HG02884 (cell line): Measurements from ENCODE around the gene CEP170B.
"Not testable (repeated sequence)": the region's sequence is repeated elsewhere in the genome, so short reads cannot be mapped to it uniquely, and the experiment has no call there.

Experiments
- ATAC-seq: cut with Tn5 transposase; IDR thresholded peaks from one replicate; pipeline ENCODE4 v1.9.1; 2021; ENCODE audit warnings: mild to moderate bottlenecking, moderate library complexity; ENCODE audit not compliant: unreplicated experiment

The CEP170B gene

DNA sequence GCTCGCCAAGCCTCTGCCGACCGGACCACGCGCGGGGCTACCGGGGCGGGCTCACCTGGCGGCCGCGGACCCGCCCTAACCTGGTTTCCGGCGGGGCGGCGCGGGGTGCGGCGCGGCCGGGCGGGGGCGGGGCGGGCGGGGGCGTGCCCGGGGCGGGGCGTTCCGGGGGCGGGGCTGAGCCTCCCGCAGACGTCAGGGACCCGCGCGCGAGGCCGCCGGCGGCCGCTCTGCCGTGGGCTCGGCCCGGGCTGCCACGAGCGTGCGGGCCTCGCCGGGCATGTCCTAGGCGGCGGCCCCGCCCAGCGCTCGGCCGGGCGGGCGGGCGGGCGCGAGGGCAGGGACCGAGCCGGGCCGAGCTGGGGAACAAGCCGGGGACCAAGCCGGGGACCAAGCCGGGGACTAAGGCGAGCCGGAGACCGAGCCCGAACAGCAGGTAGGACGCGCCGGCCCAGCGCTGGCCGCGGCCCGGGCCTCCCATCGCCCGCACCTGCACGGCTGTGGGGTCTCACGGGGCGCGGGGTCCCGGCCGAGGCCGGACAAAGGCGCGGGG lies at the start of gene CEP170B:
TSS of gene CEP170B (plus strand) at position 188 of the 550 bp plus-strand sequence. CDS start 3,183 bp downstream, outside the sequence.
- no peak for ATAC-seq

DNA sequence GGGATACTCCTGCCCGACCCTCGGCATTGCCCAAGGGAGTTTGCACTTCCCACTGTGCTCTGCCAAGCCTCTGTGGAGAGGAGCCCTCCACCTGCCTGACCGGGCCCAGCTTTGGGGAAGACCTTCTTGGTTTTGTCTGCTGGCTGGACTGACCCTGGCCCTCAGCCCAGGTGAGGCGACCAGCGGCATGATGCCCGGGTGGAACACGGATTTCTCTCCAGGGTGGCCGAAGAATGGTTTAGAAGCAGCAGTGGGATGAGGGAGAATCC lies 48.5 kb upstream of the CEP170B start:
- ATAC-seq = no peak

DNA sequence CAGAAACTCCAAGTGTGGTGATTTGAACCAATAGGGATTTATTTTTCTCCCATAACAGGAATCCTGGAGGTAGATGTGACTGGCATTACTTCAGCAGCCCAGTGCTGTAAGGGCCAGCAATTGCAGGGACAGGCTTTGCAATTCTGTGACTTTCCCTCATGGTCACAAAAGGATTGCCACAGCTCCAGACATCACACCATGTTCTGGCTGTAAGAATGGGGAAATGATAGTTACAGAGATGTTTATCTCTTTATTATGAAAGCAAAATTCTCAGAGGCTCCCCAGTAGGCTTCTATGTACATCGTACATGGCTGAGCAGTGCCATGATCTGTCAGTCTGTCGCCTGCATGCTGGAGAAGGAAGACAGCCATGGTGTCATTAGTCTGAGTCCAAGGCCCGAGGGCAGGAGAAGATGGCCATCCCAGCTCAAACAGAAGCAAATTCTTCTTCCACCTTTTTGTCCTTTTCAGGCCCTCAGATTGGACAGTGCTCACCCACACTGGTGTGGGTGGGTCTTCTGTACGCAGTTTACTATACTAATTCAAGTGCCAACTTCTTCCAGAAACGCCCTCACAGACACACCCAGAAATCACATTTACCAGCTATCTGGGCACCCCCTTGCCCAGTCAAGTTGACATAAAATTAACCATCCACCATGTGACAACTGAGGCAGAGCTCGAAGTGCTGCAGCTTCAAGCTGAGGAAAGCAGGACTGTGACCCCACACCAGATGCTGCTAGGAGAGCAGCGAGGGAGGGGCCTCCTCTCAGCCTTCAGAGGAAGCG lies 46.9 kb upstream of the CEP170B start:
- ATAC-seq = no peak

DNA sequence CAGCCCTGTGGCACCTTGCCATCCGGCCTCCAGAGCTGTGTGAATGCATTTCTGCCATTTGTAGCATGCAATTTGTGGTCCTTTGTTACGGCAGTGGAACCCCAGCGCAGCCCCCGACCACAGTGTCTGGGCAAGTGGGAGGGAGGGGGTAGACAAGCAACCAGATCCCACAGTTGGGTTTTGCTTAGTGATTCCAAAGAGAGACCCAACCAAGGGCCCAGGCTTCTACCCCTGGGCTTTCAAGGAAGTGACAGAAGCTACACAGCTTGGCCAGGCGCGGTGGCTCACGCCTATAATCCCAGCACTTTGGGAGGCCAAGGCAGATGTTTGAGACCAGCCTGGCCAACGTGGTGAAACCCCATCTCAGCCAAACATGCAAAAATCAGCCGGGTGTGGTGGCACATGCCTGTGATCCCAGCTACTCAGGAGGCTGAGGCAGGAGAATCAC lies 46.3 kb upstream of the CEP170B start:
- ATAC-seq = no peak

DNA sequence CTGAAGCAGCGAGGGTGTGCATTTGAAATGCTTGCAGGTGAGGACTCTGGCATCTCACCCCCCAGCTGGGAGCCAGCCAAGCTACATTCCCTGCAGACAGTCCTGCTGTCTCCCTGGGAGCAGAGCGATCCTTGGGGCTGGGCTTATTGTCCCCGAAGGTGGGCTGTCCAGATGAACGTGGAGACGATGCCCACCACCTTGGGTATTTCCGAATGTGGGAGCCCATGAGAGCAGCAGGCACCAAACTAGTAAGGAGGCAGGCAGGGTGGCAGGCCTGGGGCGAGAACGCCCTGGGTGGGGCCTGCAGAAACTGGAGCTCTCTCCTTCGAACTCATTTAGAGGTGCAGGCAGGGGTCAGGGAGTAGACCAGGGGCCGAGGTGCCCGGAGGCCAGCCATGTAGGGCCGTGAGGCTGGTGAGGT lies 45.7 kb upstream of the CEP170B start:
- ATAC-seq = no peak

DNA sequence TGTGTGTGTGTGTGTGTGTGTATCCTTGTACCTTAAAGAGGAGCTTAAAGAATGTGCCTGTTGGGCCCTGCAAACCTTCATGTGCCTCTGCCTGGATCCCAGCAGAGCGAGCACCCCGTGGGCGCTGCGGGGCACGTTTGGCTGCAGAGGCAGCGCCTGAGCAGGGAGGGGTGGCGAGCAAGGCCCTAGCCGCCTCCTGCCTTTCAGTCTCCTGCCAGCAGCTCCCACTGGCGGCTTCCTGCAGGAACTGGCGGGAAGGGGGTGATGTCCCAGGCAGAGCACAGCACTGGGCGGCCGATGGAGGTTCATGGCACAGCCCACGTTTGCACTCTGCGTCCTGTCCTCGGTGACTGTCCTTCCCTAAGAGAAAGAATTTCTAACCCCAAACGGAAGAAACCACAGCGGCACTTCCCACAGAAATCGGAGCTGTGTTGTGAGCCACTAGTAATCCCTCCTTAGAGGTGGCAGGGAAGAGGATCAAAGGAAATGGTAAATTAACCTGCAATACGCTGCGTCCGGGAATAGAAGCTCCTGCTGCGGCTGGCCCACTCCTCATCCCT lies 44.3 kb upstream of the CEP170B start:
- no peak for ATAC-seq

DNA sequence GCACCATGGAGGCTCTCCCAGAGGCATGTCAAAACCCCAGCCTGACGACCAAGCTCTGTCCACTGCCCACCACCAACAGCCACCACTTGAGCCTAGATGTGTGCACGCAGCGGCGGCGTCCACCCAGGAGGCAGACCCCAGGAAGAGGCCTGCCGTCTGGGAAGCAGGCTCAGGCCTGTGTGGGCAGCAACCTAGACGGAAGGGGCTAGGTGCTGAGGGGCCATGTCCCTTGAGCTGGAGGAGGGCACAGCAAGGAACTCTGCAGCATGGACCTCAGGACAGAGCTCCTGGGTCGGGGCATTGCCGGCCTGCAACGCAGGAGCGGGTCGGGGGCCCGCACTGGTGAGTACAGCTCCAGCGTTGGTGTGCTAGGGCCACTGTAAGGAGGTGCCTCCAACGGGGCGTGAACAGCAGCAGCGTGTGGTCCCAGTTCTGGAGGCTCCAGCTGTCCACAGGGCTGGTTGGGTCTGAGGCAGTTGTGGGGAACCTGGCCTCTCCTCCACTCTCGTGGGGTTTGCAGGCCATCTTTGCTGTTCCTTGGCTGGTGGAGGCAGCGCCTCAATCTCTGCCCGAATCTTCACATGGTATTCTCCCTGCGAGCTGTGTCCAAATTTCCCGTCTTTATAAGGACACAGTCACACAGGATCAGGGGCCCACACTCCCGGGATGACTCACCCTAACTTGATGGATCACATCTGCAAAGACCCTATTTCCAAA lies 43.7 kb upstream of the CEP170B start:
- no peak for ATAC-seq

DNA sequence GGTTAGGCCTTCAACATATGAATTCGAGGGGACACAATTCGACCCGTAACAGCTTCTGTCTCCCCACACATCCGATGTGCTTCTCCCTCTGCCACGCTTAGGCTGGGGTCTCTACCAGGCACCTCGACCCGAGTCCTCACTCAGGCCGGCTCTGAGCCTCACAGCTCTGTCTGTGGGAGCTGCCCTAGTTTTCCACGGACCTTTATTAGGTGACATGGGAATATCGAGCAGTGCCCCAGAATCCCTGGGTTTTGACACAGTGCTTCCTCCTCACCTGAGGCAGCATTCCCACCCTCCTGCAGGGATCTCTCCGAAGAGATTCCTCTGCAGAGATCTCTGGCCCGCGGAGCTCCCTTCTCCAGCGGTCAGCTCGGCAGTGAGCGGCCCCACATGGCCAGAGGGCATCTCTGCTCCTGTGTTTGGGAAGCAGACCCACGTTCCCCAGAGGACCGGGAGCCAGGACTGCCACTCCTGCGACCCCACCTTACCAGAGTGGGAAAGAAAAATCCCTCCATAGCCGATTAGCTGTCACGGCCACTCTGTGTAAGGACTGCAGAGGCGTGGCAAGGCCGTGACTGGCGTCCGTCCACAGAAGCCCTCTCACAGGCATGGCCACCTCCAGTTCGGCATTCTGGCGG lies 43.0 kb upstream of the CEP170B start:
- ATAC-seq = no peak

DNA sequence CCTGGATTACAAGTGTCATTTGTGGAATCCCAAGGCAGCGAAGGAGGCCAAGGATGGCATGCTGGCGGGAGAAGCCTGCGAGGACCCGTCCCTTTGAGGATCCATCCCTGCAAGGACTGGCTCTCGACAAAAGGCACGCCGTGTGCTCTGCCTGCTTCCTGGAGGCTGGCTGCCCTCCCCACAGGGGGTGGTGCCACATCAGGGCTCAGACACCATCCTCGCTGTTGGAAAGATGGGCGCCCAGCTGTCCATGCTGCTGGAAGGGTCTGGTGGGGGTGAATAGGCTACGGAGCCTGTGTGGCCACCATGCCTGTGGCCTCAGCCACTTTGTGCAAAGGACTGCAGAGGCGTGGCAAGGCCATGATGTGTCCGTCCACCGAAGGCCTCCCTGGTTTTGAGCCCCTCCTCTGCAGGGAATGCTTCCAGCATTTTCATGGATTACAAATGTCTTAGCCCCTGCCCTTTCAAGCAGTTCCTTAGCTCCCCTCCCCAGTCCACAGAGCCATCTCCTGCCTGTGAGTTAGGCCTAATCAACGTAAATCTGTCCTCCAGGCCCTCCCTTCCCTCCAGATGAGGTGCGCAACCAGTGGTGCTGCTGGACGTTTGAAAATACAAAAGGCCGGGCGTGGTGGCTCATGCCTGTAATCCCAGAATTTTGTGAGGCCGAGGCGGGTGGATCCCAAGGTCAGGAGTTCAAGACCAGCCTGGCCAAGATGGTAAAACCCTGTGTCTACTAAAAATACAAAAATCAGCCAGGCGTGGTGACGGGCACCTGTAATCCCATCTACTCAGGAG lies 42.0 kb upstream of the CEP170B start:
- no peak for ATAC-seq

DNA sequence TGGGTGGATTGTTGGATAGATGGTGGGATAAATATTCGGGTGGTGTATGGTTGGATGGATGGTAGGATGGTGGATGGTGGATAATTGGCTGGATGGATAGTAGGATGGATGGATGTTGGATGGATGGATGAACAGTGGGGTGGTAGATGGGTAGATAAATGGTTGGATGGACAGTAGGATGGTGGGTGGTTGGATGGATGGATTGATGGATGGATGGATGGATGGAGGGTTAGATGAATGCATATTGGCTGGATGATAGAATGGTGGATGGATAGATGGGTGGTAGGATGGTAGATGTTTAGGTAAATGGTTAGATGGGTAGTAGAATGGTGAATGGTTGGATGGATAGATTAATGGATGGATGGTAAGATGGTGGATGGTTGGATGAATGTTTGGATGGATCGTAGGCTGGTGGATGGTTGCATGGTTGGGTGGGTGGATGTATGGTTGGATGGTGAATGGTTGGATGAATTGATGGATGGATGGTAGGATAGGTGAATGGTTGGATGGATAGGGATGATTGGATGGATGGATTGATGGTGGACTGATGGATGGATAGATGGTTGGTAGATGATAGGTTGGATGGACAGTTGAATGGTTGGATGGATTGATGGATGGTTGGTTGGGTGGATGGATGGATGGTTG lies 40.6 kb upstream of the CEP170B start:
- no peak for ATAC-seq

DNA sequence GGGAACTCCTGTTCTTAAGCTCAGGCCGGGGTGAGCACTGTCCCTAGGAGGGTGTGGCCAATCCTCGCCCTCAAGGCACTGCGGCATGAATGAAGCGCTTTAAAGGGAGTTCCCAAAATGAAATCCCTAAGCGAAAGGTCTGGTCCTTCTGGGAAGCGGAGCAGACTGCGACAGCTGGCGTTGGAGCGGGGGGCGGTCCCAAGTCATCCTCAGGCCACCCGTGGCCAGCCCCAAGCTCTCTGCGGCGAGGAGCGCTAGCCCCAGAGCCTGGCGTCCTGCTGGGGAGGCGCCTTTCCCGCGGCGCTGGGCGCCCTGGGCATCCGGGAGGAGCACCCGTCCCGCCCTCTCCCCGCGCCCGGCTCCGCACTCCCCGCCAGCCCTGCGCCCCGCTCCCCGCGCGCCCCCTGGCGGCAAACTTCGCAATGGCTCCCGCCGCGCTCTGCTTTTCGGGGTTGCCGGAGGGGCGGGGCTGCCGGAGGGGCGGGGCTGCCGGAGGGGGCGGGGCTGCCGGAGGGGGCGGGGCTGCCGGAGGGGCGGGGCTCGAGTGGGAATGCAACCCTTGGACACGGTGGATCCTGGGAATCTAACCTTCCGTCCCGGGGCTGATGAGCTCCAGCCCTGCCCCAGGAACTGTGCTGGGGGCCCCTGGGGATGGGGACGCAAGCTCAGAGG lies 38.7 kb upstream of the CEP170B start:
- no peak for ATAC-seq

DNA sequence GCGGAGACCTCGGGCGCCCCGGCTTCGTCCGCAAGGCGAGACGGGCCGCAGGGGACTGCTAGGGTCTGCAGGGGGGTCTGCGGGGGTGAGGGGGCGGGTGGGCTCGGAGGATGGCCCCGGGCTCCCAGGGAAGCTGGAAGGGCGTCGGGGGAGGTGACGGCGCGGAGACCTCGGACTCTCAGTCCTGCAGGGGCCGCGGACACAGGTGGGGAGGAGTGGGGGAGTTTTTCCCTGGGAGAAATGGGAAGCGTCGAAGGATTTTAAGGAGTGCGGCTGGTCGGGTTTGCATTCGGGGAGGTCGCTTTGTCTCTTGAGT lies 38.2 kb upstream of the CEP170B start:
- no peak for ATAC-seq

DNA sequence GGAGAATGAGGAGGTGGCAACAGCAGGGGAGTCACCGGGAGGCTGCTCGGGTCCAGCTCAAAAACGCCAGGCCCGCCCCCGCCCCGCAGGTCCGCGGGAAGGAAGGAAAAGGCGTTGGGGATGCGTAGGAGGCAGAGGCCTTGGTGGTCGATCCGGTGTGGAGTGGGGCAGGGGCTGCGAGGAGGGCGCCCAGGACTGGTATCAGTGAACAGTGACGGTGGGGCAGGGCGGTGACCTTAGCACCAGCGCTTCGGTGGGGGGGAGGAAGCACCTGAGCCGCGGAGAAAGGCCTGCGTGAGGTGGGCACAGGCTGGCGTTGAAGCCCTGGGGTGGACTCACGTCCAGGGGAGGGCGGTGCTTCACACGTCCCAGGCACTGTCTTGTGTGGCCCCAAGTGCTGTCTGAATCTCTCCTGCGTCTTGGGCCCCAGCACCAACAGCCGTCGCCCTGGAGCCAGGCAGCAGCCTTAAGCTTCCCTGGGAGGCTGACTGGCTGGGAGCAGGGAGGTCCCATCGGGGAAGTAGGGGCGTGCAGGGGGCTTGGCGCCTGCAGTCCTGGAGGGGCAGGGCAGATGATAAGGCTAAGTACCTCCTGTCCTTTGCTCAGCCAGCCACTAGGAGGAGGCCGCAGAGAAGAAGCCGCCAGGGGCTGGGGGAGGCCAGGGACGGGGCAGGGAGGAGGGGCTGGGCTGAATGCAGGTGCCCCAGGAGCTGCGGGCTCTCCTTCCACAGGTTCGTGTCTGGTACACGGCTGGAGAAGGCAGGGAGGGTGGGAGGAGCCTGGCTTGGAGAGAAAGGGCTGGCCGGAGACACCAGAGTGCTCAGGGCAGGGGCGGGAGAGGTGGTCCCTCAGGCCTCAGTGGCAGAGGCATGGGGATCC lies 37.7 kb upstream of the CEP170B start:
- ATAC-seq = no peak

DNA sequence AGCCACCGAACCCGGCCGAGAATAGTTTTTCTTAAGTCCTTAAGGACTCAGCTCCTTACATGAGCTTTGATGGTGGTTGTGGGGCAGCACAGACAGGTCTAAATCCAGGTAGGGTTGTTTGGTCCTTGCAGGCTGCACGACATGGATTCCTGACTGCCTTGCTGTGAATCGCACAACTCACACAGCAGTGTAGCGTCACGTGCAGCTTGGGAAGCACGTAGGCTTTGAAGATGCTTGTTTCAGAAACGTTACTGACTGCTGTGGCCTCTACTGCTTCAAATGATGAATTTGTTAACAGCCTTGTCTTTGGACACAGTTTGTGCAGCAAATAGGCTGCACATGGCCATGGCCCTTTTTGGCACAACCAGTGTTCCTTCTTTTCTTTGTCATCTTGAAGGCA lies 34.3 kb upstream of the CEP170B start:
- ATAC-seq = no peak

DNA sequence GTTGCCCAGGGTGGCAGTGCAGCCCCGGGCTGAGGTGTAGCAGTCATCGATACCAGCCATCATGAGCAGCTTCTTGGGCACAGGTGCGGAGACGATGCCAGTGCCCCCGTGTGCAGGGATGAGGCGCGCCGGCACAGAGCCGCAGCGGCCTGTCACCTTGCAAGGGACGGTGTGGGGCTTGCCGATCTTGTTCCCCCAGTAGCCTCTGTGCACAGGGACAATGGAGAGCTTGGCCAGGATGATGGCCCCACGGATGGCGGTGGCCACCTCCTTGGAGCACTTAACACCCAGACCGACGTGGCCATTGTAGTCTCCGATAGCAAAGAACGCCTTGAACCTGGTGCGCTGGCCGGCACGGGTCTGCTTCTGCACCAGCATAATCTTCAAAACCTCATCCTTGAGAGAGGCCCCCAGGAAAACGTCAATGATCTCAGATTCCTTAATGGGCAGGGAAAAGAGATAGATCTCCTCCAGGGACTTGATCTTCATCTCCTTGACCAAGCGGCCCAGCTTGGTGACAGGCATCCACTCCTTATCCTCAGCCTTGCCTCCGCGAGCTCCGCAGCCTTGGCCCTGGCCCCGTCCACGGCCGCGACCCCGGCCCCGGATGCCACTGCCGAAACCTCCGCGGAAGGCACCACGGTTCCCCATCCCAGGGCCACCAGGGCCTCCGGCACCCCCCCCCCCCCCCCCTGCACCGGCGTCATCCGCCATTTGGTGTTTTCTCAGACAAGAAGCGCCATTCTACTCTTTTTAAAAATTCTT lies 28.7 kb upstream of the CEP170B start:
- ATAC-seq = not testable (repeated sequence)

DNA sequence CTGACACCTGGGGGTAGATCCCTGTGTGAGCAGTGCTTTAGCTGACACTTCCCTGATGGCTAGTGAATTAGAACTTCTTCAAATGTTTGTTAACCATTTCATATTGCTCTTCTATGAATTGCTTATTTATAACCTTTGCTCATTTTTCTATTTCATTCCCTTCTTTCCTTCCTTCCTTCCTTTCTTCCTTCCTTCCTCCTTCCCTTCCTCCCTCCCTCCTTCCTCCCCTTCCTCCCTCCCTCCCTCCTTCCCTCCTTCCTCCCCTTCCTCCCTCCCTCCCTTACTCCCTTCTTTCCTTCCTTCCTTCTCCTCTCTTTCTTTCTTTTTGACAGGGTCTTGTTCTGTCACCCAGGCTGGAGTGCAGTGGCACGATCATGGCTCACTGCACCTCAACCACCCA lies 23.3 kb upstream of the CEP170B start:
- no peak for ATAC-seq

DNA sequence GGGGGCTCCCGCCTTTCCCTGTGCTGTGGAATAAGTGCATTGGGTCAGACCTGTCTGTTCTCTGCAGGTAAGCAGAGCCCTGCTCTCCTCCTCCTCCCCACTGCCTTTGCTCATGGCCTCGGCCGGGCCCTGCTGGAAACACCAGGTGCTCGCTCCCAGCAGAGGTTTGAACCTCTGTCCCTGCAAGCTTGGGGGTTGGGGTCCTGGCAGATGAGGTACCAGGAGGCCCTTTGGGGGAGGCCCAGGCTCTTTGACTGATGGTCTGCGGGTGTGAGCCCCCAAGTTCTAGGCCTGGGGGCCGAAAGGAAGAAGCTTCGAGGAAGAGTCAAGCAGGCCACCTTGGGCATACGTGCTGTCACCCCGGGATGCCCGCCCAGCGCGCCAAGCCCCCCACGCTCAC lies 22.1 kb upstream of the CEP170B start:
- ATAC-seq = no peak
